Activated CD8-positive, alpha-beta memory T cell treated with anti-CD3 and anti-CD28 coated beads, Interleukin-2, amount 10 ng/mL, durations not matched to agents 7 days and 5 days (primary cell): ENCODE measurements around the gene CD38. TPM values are rescaled to one million over a fixed set of nuclear protein-coding genes. Genes with fewer than 3 reads are reported as not detected.
"Not testable (repeated sequence)": the region's sequence is repeated elsewhere in the genome, so short reads cannot be mapped to it uniquely, and the experiment has no call there.

ENCODE experiments used
- ATAC-seq: fragments of 150-1000 bp; cut with Tn5 transposase; one replicate; pipeline ENCODE4 v1.10.0; 2021; ENCODE audit warnings: moderate library complexity
- CTCF ChIA-PET: fragments of 350-600 bp; sonication (Branson Sonifier 250); formaldehyde crosslinking; loops from one replicate; lab custom pipeline; 2021; ENCODE audit warnings: antibody characterized with exemption; lab: Charles Lee
- DNase-seq: peaks from one replicate; pipeline ENCODE4 v3.0.0-alpha.2; 2020
- H3K27ac Mint-ChIP-seq: one replicate; pipeline ENCODE4 v1.8.0; 2021; ENCODE audit warnings: mild to moderate bottlenecking, mixed read lengths
- H3K27me3 Mint-ChIP-seq: one replicate; pipeline ENCODE4 v1.8.0; 2021; ENCODE audit warnings: mixed read lengths
- H3K36me3 Mint-ChIP-seq: one replicate; pipeline ENCODE4 v1.8.0; 2021; ENCODE audit warnings: mild to moderate bottlenecking, mixed read lengths
- H3K4me1 Mint-ChIP-seq: one replicate; pipeline ENCODE4 v1.8.0; 2021; ENCODE audit warnings: mixed read lengths
- H3K4me3 Mint-ChIP-seq: one replicate; pipeline ENCODE4 v1.8.0; 2021; ENCODE audit warnings: mild to moderate bottlenecking, moderate library complexity, mixed read lengths
- H3K9me3 Mint-ChIP-seq: one replicate; pipeline ENCODE4 v1.8.0; 2022; ENCODE audit warnings: low read depth, mixed read lengths
- total RNA-seq, 2 experiments: library from RNA; stranded (reverse); gene quantifications; one replicate each; pipeline ENCODE4 v1.2.3, GENCODE V29; 2021

CD38 gene
- total RNA-seq, 2 experiments from 2014 or later = 151 to 179 TPM

GRCh38 chr4:15832523-15833451 is 54.7 kb downstream of the CD38 start:
- Mint-ChIP-seq H3K4me1 (peaks cover 15% of the 10 kb centered on the region), H3K27ac (peak overlapping the region; percentile 20), H3K27me3 (no peaks in the 10 kb centered on the region), H3K36me3 (peaks cover 88% of the 10 kb centered on the region), H3K4me3 (no peak overlapping the region), H3K9me3 (peaks cover 2% of the 10 kb centered on the region)
- ATAC-seq = no peak
- CTCF ChIA-PET = no interaction called here
- DNase-seq = no peak

- no peaks in the 10 kb centered on the region for H3K27me3 Mint-ChIP-seq
- ATAC-seq = no peak
- H3K27ac Mint-ChIP-seq = peak overlapping the region; percentile 0
- no peaks in the 10 kb centered on the region for H3K9me3 Mint-ChIP-seq
- no peak for DNase-seq
- H3K36me3 Mint-ChIP-seq = peaks cover 91% of the 10 kb centered on the region
- no peak overlapping the region for H3K4me3 Mint-ChIP-seq
- H3K4me1 Mint-ChIP-seq = peaks cover 15% of the 10 kb centered on the region
- CTCF ChIA-PET = interaction anchor here (1.2 kb wide), 1 partner anchor 28 kb away, joined by 3 read pairs; no protein-coding TSS in a partner anchor
Observed at GRCh38 chr4:15833801-15834200, 55.7 kb downstream of the CD38 start.

DNA sequence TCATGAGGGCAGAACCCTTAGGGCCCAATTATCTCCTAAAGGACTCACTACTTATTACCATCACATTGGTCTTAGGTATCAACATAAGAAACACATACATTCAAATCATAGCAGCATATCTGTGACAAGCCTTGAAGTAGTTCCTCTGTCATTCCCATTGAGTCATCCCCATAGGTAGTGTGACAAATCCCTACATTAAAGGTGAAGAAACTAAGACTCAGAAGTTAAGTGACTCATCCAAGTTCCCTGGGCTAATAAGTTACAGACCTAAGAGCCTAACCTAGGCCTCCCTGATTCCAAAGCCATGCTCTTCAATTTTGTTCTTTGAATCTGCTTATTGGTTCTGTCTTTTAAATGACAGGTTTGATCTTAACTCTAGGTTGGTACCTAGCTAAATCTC is 58.2 kb downstream of the CD38 start:
- Mint-ChIP-seq H3K4me3 (no peak overlapping the region), H3K9me3 (no peaks in the 10 kb centered on the region), H3K27ac (no peak overlapping the region), H3K27me3 (no peaks in the 10 kb centered on the region), H3K4me1 (peaks cover 11% of the 10 kb centered on the region), H3K36me3 (peaks cover 90% of the 10 kb centered on the region)
- ATAC-seq = no peak
- DNase-seq = no peak
- CTCF ChIA-PET = no interaction called here

- H3K27me3 Mint-ChIP-seq = no peaks in the 10 kb centered on the region
- CTCF ChIA-PET = no interaction called here
- peaks cover 79% of the 10 kb centered on the region for H3K36me3 Mint-ChIP-seq
- H3K9me3 Mint-ChIP-seq = no peaks in the 10 kb centered on the region
- no peak overlapping the region for H3K4me3 Mint-ChIP-seq
- peaks cover 7% of the 10 kb centered on the region for H3K4me1 Mint-ChIP-seq
- DNase-seq = no peak
- H3K27ac Mint-ChIP-seq = peak overlapping the region; percentile 3
- ATAC-seq = no peak
Observed at GRCh38 chr4:15837591-15837990, 59.5 kb downstream of the CD38 start.

DNA sequence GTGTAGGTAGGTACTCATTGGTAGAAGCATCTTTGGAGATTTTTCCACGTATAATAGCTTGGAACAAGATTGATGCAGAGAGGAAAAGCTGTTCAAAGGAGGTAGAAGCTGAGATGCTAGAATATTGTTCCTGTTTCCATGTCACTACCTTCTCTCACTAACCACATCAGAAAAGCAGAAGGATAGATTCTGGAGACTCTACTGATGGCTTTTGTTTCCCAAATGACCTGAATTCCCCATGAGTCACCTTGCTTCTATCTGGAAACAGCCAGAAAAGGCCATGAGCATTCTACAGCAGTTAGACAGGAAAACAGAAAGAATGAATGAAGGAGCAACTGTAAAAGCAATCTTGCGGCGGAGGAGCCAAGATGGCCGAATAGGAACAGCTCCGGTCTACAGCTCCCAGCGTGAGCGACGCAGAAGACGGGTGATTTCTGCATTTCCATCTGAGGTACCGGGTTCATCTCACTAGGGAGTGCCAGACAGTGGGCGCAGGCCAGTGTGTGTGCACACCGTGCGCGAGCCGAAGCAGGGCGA is 63.1 kb downstream of the CD38 start:
- DNase-seq, H3K27ac Mint-ChIP-seq, H3K9me3 Mint-ChIP-seq, H3K4me1 Mint-ChIP-seq, H3K4me3 Mint-ChIP-seq, H3K27me3 Mint-ChIP-seq, ATAC-seq, CTCF ChIA-PET: not testable (repeated sequence)
- peaks cover 51% of the 10 kb centered on the region for H3K36me3 Mint-ChIP-seq

GRCh38 chr4:15847746-15848145 is 69.6 kb downstream of the CD38 start:
- H3K27ac Mint-ChIP-seq = no peak overlapping the region
- no peak for DNase-seq
- H3K4me3 Mint-ChIP-seq = no peak overlapping the region
- no peaks in the 10 kb centered on the region for H3K4me1 Mint-ChIP-seq
- H3K9me3 Mint-ChIP-seq = no peaks in the 10 kb centered on the region
- no peaks in the 10 kb centered on the region for H3K27me3 Mint-ChIP-seq
- CTCF ChIA-PET = interaction anchor here (0.6 to 2.1 kb wide), 4 partner anchors 11 to 1039 kb away, joined by 3 to 4 read pairs (median 4); no protein-coding TSS in a partner anchor
- peaks cover 45% of the 10 kb centered on the region for H3K36me3 Mint-ChIP-seq
- ATAC-seq = no peak

- Mint-ChIP-seq H3K4me3 (no peak overlapping the region), H3K9me3 (no peaks in the 10 kb centered on the region), H3K4me1 (no peaks in the 10 kb centered on the region), H3K27me3 (no peaks in the 10 kb centered on the region), H3K27ac (no peak overlapping the region), H3K36me3 (peaks cover 50% of the 10 kb centered on the region)
- ATAC-seq = no peak
- CTCF ChIA-PET = interaction anchor here (1.0 to 2.2 kb wide), 5 partner anchors 10 to 108 kb away, joined by 3 to 6 read pairs (median 4); no protein-coding TSS in a partner anchor
- DNase-seq = no peak
Observed at GRCh38 chr4:15848191-15848842, 70.2 kb downstream of the CD38 start.

- CTCF ChIA-PET = no interaction called here
- Mint-ChIP-seq H3K4me1 (no peaks in the 10 kb centered on the region), H3K9me3 (no peaks in the 10 kb centered on the region), H3K27me3 (no peaks in the 10 kb centered on the region), H3K36me3 (peaks cover 56% of the 10 kb centered on the region), H3K27ac (no peak overlapping the region), H3K4me3 (no peak overlapping the region)
- DNase-seq (no peak), ATAC-seq (no peak)
Observed at GRCh38 chr4:15851969-15852368, 73.8 kb downstream of the CD38 start.

- CTCF ChIA-PET = no interaction called here
- Mint-ChIP-seq H3K9me3 (no peaks in the 10 kb centered on the region), H3K4me3 (no peak overlapping the region), H3K36me3 (peaks cover 55% of the 10 kb centered on the region), H3K27me3 (no peaks in the 10 kb centered on the region), H3K4me1 (no peaks in the 10 kb centered on the region), H3K27ac (no peak overlapping the region)
- no peak for DNase-seq
- ATAC-seq = no peak
Observed at GRCh38 chr4:15852524-15852923, 74.4 kb downstream of the CD38 start.

- CTCF ChIA-PET = no interaction called here
- Mint-ChIP-seq H3K4me1 (no peaks in the 10 kb centered on the region), H3K27me3 (no peaks in the 10 kb centered on the region), H3K27ac (no peak overlapping the region), H3K4me3 (no peak overlapping the region), H3K9me3 (no peaks in the 10 kb centered on the region), H3K36me3 (peaks cover 48% of the 10 kb centered on the region)
- no peak for ATAC-seq
- no peak for DNase-seq
Observed at GRCh38 chr4:15853345-15853744, 75.2 kb downstream of the CD38 start.

DNA sequence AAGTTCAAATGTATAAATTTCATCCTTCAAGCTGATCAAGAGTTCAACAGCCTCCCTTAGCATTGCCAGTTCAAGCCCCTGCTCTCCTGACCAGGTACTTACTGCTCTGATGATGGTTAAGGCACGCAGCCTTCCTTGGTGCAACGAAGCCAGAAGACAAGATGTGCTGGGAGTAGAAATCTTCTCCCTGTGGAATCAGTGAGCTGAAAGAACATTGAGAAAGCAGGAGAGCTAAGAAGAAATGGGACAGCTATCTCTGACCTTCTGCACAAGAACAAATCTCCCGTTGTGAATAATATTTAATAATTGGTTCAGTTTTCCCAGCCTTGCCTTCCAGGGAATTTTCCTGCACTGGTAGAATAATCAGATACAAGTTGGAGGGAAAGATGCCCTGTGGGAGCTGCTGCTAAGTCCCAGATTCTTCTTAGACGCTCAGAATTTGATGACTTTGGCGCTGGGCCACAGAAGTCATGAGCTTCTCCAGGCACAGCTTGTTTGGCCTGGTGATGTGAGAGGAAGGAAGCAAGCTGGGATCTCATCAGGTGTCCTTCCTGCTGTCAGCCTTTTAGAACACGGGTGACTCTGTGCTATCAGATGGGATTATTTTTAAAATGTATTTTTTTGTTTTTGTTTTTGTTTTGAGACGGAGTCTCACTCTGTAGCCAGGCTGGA is 77.8 kb downstream of the CD38 start:
- Mint-ChIP-seq H3K27me3 (peaks cover 8% of the 10 kb centered on the region), H3K4me3 (no peak overlapping the region), H3K9me3 (no peaks in the 10 kb centered on the region), H3K36me3 (peaks cover 26% of the 10 kb centered on the region), H3K27ac (no peak overlapping the region), H3K4me1 (no peaks in the 10 kb centered on the region)
- CTCF ChIA-PET = interaction anchor here (2.7 kb wide), 1 partner anchor 27 kb away, joined by 7 read pairs; no protein-coding TSS in a partner anchor
- ATAC-seq (no peak), DNase-seq (no peak)

DNA sequence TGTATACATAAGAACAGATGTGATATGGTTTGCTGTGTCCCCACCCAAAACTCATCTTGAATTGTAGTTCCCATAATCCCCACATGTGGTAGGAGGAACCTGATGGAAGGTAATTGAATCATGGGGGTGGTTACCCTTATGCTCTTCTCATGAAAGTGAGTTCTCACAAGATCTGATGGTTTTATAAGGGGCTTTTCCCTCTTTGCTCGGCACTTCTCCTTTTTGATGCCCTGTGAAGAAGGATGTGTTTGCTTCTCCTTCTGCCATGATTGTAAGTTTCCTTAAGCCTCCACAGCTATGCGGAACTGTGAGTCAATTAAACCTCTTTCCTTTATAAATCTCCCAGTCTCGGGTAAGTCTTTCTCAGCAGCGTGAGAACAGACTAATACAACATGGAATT is 83.1 kb downstream of the CD38 start:
- not testable (repeated sequence) for ATAC-seq, H3K9me3 Mint-ChIP-seq, H3K4me3 Mint-ChIP-seq, H3K27ac Mint-ChIP-seq, DNase-seq, H3K36me3 Mint-ChIP-seq, H3K4me1 Mint-ChIP-seq
- H3K27me3 Mint-ChIP-seq = peaks cover 16% of the 10 kb centered on the region
- CTCF ChIA-PET = interaction anchor here (2.1 kb wide), 1 partner anchor 22 kb away, joined by 12 read pairs; no protein-coding TSS in a partner anchor
